Measurements from ENCODE around the gene ZNG1B.
"Not testable (repeated sequence)": the region's sequence is repeated elsewhere in the genome, so short reads cannot be mapped to it uniquely, and the experiment has no call there.

ZNG1B gene

GRCh38 chr2:113437508-113438465 lies at the start of gene ZNG1B:
ZNG1B (plus strand) TSS chr2:113437691; CDS start chr2:113437869, 178 bp downstream.
- DNase-seq (ENCODE audit: low read depth in 3 of 3): peak; percentile 33 to 69 (median 66)

- DNase-seq (ENCODE audit: low read depth in 3 of 3): peak in 2 of 3 experiments; percentile 32 to 43
Measured at GRCh38 chr2:113390124-113390849, 47.2 kb upstream of the ZNG1B start.

GRCh38 chr2:113391073-113391472 lies 46.4 kb upstream of the ZNG1B start:
- DNase-seq (ENCODE audit: low read depth in 3 of 3): no peak

GRCh38 chr2:113406114-113406513 lies 31.4 kb upstream of the ZNG1B start:
- DNase-seq (ENCODE audit: low read depth in 3 of 3): no peak

- DNase-seq (ENCODE audit: low read depth in 3 of 3): no peak
Measured at GRCh38 chr2:113407446-113408099, 29.9 kb upstream of the ZNG1B start.

- not testable (repeated sequence) for DNase-seq (ENCODE audit: low read depth in 3 of 3)
Measured at GRCh38 chr2:113411725-113412352, 25.7 kb upstream of the ZNG1B start.

GRCh38 chr2:113412774-113413173 lies 24.7 kb upstream of the ZNG1B start:
- DNase-seq (ENCODE audit: low read depth in 3 of 3): not testable (repeated sequence)

GRCh38 chr2:113431773-113432172 lies 5.7 kb upstream of the ZNG1B start:
- DNase-seq (ENCODE audit: low read depth in 3 of 3): not testable (repeated sequence)

- DNase-seq (ENCODE audit: low read depth in 3 of 3): not testable (repeated sequence)
Measured at GRCh38 chr2:113433468-113433867, 4.0 kb upstream of the ZNG1B start.

GRCh38 chr2:113465770-113466169 lies 28.3 kb downstream of the ZNG1B start:
- DNase-seq (ENCODE audit: low read depth in 3 of 3): not testable (repeated sequence)

- DNase-seq (ENCODE audit: low read depth in 3 of 3): not testable (repeated sequence)
Measured at GRCh38 chr2:113476688-113477368, 39.3 kb downstream of the ZNG1B start.

- not testable (repeated sequence) for DNase-seq (ENCODE audit: low read depth in 3 of 3)
Measured at GRCh38 chr2:113496527-113496926, 59.0 kb downstream of the ZNG1B start.

- DNase-seq (ENCODE audit: low read depth in 3 of 3): not testable (repeated sequence)
Measured at GRCh38 chr2:113498365-113498764, 60.9 kb downstream of the ZNG1B start, which contains the start of gene FOXD4L1. FOXD4L1 (plus strand) TSS chr2:113498665; CDS start chr2:113499257, 592 bp downstream.

- not testable (repeated sequence) for DNase-seq (ENCODE audit: low read depth in 3 of 3)
Measured at GRCh38 chr2:113499019-113499885, 61.8 kb downstream of the ZNG1B start.

GRCh38 chr2:113499886-113500722 lies 62.6 kb downstream of the ZNG1B start:
- not testable (repeated sequence) for DNase-seq (ENCODE audit: low read depth in 3 of 3)

GRCh38 chr2:113500723-113501038 lies 63.2 kb downstream of the ZNG1B start:
- not testable (repeated sequence) for DNase-seq (ENCODE audit: low read depth in 3 of 3)

- not testable (repeated sequence) for DNase-seq (ENCODE audit: low read depth in 3 of 3)
Measured at GRCh38 chr2:113502216-113503093, 65.0 kb downstream of the ZNG1B start.
